Stomach (tissue), 9 donors: ENCODE results near the gene MDFI. TPM values are rescaled to one million over a fixed set of nuclear protein-coding genes. Genes with fewer than 3 reads are reported as not detected.

Experiments used
- DNase-seq, 2 donors: peaks; one replicate each; pipeline versions ENCODE4 v3.0.0 to v3.0.0-alpha.2; 2013 to 2019
- H3K27ac ChIP-seq, 5 donors: fragments of 200-600 bp in 4 of 5; sonication (generic) in 4 of 5; one replicate each; pipeline ENCODE4 v1.5.1; 2013 to 2019; ENCODE audit warnings: mild to moderate bottlenecking in 1 of 5, moderate library complexity in 1 of 5
- H3K27me3 ChIP-seq, 3 donors: fragments of 200-600 bp; sonication (generic); one replicate each; pipeline ENCODE4 v1.5.1; 2017 to 2019; ENCODE audit warnings: mixed run types in 1 of 3
- H3K36me3 ChIP-seq, 4 donors: fragments of 200-600 bp; sonication (generic); 1 replicate in 3 of 4; 2 replicates in 1 of 4; pipeline ENCODE4 v1.5.1; 2016 to 2019
- H3K4me1 ChIP-seq, 4 donors: fragments of 200-600 bp; sonication (generic); one replicate each; pipeline ENCODE4 v1.5.1; 2016 to 2019
- H3K4me3 ChIP-seq, 4 donors: fragments of 200-600 bp; sonication (generic) in 3 of 4; one replicate each; pipeline ENCODE4 v1.5.1; 2016 to 2019; ENCODE audit warnings: mild to moderate bottlenecking in 1 of 4
- H3K9me3 ChIP-seq, 4 donors: fragments of 200-600 bp; sonication (generic); one replicate each; pipeline ENCODE4 v1.5.1; 2016 to 2019
- EP300 ChIP-seq: sonication (generic); formaldehyde crosslinking; IDR thresholded peaks from one replicate; pipeline ENCODE4 v1.6.1; 2017; ENCODE audit warnings: antibody characterized with exemption
- POLR2A ChIP-seq, 4 donors: fragments of 450-650 bp; IDR thresholded peaks; one replicate each; pipeline ENCODE4 v1.6.1; 2016; ENCODE audit warnings: antibody characterized with exemption in 4 of 4, control low read depth in 2 of 4, mild to moderate bottlenecking in 1 of 4, moderate library complexity in 1 of 4
- POLR2AphosphoS5 ChIP-seq, 3 donors: sonication (generic); formaldehyde crosslinking; IDR thresholded peaks; one replicate each; pipeline ENCODE4 v1.6.1; 2016; ENCODE audit warnings: antibody characterized with exemption in 3 of 3
- WGBS, 5 donors: extraction: QIAGEN DNeasy Blood & Tissue Kit in 3 of 5; methylation state at CpG; one replicate each; pipeline versions ENCODE4 v1.1.5 to v1.1.7; 2013 to 2018; 5-methylcytosine and 5-hydroxymethylcytosine counted together
- intact Hi-C: fragments of 100-400 bp; cut with DNase I; formaldehyde crosslinking; loops from one replicate; pipeline ENCODE4 v1.15.1; 2023; ENCODE audit warnings: low total_unique reads
- polyA plus RNA-seq, 3 donors: library from polyadenylated mRNA; stranded (reverse); fragments of 200-250 nt; gene quantifications; one replicate each; pipeline ENCODE4 v1.2.3, GENCODE V29; 2013
- total RNA-seq, 5 donors: library from RNA; depleted of rRNA; stranded (reverse); fragments of >200 nt; gene quantifications; one replicate each; pipeline versions ENCODE4 v1.1.0 to v1.2.3, GENCODE V29; 2014 to 2016
- TF ChIP-seq, protein P1 (sequence below), 7 experiments: fragments of 450-650 bp in 4 of 7; fragments of 200-600 bp in 3 of 7; sonication (generic) in 3 of 7; IDR thresholded peaks; one replicate each; pipeline ENCODE4 v1.5.1; 2016 to 2019; ENCODE audit warnings: antibody characterized with exemption in 7 of 7, control low read depth in 2 of 7, mild to moderate bottlenecking in 1 of 7
- donor health status: healthy with polysubstance abuse.
- donor health status: Bipolar disorder and iron deficiency.
- donor health status: healthy.

Gene MDFI
- total and polyA plus RNA-seq, 8 donors, result 3.7 to 17.2 (median 8.3) TPM; not detected in 1

DNA sequence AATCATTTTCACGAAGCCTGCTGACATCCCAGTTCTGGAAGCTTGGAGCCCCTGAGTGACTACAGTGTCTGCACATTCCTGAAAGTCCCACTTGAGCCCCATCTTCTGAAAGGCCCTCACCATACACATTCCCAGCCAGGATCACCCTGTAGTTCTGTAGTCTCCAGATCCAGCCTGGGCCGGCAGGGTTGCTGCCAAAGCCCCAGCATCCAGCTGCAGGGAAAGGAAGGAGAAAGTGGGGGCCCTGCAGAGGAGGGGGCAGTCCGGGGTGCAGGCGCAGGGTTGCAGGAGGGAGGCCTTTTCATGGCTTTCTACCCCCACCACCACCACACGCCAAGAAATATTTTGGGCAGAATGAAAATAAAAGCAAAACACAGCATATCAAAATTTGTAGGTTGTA lies 26.0 kb downstream of the MDFI start:
- intact Hi-C loops, result no loop called here
- Histone ChIP-seq H3K4me1 (peaks cover 0 to 5% (median 0%) of the 10 kb centered on the region in 4 donors), H3K27ac (no peak overlapping the region), H3K27me3 (peaks cover 0 to 13% (median 0%) of the 10 kb centered on the region in 3 donors), H3K4me3 (no peak overlapping the region), H3K36me3 (no peaks in the 10 kb centered on the region), H3K9me3 (no peaks in the 10 kb centered on the region)
- no peak for DNase-seq
- TF ChIP-seq, protein P1, sequence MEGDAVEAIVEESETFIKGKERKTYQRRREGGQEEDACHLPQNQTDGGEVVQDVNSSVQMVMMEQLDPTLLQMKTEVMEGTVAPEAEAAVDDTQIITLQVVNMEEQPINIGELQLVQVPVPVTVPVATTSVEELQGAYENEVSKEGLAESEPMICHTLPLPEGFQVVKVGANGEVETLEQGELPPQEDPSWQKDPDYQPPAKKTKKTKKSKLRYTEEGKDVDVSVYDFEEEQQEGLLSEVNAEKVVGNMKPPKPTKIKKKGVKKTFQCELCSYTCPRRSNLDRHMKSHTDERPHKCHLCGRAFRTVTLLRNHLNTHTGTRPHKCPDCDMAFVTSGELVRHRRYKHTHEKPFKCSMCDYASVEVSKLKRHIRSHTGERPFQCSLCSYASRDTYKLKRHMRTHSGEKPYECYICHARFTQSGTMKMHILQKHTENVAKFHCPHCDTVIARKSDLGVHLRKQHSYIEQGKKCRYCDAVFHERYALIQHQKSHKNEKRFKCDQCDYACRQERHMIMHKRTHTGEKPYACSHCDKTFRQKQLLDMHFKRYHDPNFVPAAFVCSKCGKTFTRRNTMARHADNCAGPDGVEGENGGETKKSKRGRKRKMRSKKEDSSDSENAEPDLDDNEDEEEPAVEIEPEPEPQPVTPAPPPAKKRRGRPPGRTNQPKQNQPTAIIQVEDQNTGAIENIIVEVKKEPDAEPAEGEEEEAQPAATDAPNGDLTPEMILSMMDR (IDR thresholded peaks at IDR 0.05), result no peak
- no peak for TF ChIP-seq POLR2A (IDR thresholded peaks at IDR 0.05)
- TF ChIP-seq EP300, result no peak
- TF ChIP-seq POLR2AphosphoS5 (IDR thresholded peaks at IDR 0.05), result no peak
- WGBS, 5 donors, result 81 to 89% (median 89%) methylated on average over 5 of the region's 5 CpGs

DNA sequence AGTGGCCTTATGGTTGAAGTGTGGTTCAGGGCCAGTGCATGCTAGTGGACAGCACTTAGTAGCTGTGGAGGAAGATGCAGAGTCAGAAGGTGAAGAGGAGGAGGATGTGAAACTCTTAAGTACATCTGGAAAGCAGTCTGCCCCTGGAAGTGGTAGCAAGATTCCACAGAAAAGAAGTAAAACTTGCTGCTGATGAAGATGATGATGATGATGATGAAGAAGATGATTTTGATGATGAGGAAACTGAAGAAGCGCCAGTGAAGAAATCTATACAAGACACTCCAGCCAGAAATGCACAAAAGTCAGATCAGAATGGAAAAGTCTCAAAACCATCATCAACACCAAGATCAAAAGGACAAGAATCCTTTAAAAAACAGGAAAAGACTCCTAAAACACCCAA lies 28.9 kb downstream of the MDFI start:
- Histone ChIP-seq H3K9me3 (no peaks in the 10 kb centered on the region), H3K36me3 (no peaks in the 10 kb centered on the region), H3K4me3 (no peak overlapping the region), H3K4me1 (no peaks in the 10 kb centered on the region), H3K27ac (no peak overlapping the region), H3K27me3 (peaks cover 0 to 19% (median 0%) of the 10 kb centered on the region in 3 donors)
- intact Hi-C loops, result no loop called here
- DNase-seq, result no peak
- WGBS, 5 donors, result 89 to 100% (median 97%) methylated on average over 1 of the region's 1 CpG
- TF ChIP-seq EP300 (no peak), POLR2AphosphoS5 (IDR thresholded peaks at IDR 0.05) (no peak), POLR2A (IDR thresholded peaks at IDR 0.05) (no peak)
- TF ChIP-seq, protein P1 (IDR thresholded peaks at IDR 0.05), result no peak

DNA sequence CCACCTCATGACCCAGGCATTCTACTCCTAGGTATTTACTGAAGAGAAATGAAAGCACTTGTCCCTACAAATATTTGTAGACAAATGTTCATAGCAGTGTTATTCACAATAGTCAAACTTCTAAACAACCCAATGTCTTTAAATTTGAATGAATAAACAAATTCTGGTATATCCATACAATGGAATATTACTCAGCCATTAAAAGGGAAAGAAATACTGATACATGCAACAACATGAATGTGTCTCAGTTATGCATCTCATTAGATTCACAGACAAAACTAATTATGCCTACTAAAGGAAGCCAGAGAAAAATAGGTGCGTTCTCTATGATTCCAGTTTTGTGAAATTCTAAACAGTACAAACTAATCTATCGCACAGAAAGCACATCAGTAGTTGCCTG lies 30.7 kb downstream of the MDFI start:
- Histone ChIP-seq H3K4me3 (no peak overlapping the region), H3K9me3 (no peaks in the 10 kb centered on the region), H3K27me3 (peaks cover 0 to 18% (median 0%) of the 10 kb centered on the region in 3 donors), H3K36me3 (no peaks in the 10 kb centered on the region), H3K27ac (no peak overlapping the region), H3K4me1 (no peaks in the 10 kb centered on the region)
- intact Hi-C loops, result no loop called here
- TF ChIP-seq POLR2A (IDR thresholded peaks at IDR 0.05), result no peak
- TF ChIP-seq EP300, result no peak
- TF ChIP-seq, protein P1 (IDR thresholded peaks at IDR 0.05), result no peak
- no peak for TF ChIP-seq POLR2AphosphoS5 (IDR thresholded peaks at IDR 0.05)
- no peak for DNase-seq
- 93 to 98% (median 95%) methylated on average over 2 of the region's 2 CpGs for WGBS, 5 donors

DNA sequence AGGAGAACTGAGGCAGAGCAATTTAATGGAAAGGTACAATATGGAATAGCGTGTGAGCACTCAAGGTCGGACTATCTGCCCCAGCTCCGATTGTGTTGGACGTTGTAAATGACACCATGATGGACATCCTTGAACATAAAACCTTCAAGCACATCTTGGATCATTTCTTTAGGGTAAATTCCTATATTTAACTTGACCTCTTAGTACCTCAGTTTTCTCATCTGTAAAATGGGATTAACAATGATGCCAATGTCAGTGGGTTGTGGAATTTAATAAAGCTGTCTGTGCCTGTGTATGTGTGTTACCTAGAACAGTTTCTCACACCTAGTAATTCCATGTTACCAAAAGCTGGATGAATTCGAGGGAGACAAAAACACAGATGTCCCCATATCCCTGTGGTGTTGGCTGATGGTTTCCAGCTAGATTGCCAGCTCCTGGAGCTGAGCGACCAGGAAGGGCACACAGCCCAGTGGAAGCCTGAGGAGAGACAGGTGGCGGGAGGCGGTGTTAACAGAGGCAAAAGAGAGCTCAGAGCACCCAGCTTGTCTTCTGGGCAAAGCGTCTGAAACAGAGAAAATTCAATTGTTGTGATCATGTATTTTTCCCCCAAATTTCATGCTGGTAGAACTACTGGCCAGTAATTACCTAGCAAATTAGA lies 32.6 kb downstream of the MDFI start:
- Histone ChIP-seq H3K4me3 (no peak overlapping the region), H3K36me3 (no peaks in the 10 kb centered on the region), H3K4me1 (no peaks in the 10 kb centered on the region), H3K27ac (no peak overlapping the region), H3K9me3 (no peaks in the 10 kb centered on the region), H3K27me3 (peaks cover 0 to 18% (median 0%) of the 10 kb centered on the region in 3 donors)
- WGBS, 5 donors, result 82 to 87% (median 86%) methylated on average over 9 of the region's 9 CpGs
- DNase-seq, result no peak
- TF ChIP-seq POLR2A (IDR thresholded peaks at IDR 0.05) (no peak), EP300 (no peak), POLR2AphosphoS5 (IDR thresholded peaks at IDR 0.05) (no peak)
- TF ChIP-seq, protein P1 (IDR thresholded peaks at IDR 0.05), result no peak
- intact Hi-C loops, result no loop called here
